ENCODE data around the gene KIDINS220. TPM values are rescaled to one million over a fixed set of nuclear protein-coding genes. Genes with fewer than 3 reads are reported as not detected.

Gene KIDINS220
- total and polyA plus RNA-seq, 9 donors = 39.9 to 70.0 (median 53.5) TPM

GRCh38 chr2:8839189-8839965, 2.0 kb upstream of the KIDINS220 start:
- H3K4me1 ChIP-seq (ENCODE audit: control insufficient read depth, insufficient read depth, low read length) = peaks cover 14% of the 10 kb centered on the region
- WGBS (ENCODE audit: insufficient coverage) = 89% methylated on average over 2 of the region's 5 CpGs
- no peak for DNase-seq
- no peak overlapping the region for H3K27ac ChIP-seq (ENCODE audit: low read length)
- no peaks in the 10 kb centered on the region for H3K9me3 ChIP-seq (replicated peaks; ENCODE audit: control insufficient read depth, low read depth, low read length)
- no peaks in the 10 kb centered on the region for H3K36me3 ChIP-seq (ENCODE audit: control insufficient read depth, insufficient read depth, low read length)
- no peak overlapping the region for H3K4me3 ChIP-seq (ENCODE audit: low read length)
- no peaks in the 10 kb centered on the region for H3K27me3 ChIP-seq (ENCODE audit: control insufficient read depth, insufficient read depth, low read length)

GRCh38 chr2:8837795-8838140, 355 bp upstream of the KIDINS220 start:
- DNase-seq = no peak
- Histone ChIP-seq H3K36me3 (ENCODE audit: control insufficient read depth, insufficient read depth, low read length) (no peaks in the 10 kb centered on the region), H3K4me1 (ENCODE audit: control insufficient read depth, insufficient read depth, low read length) (peaks cover 14% of the 10 kb centered on the region), H3K9me3 (replicated peaks; ENCODE audit: control insufficient read depth, low read depth, low read length) (no peaks in the 10 kb centered on the region), H3K4me3 (ENCODE audit: low read length) (peak overlapping the region; percentile 14), H3K27me3 (ENCODE audit: control insufficient read depth, insufficient read depth, low read length) (no peaks in the 10 kb centered on the region), H3K27ac (ENCODE audit: low read length) (no peak overlapping the region)
- 83% methylated on average over 11 of the region's 11 CpGs for WGBS (ENCODE audit: insufficient coverage)

GRCh38 chr2:8835279-8835678, 2.1 kb downstream of the KIDINS220 start:
- no peaks in the 10 kb centered on the region for H3K9me3 ChIP-seq (replicated peaks; ENCODE audit: control insufficient read depth, low read depth, low read length)
- no peaks in the 10 kb centered on the region for H3K36me3 ChIP-seq (ENCODE audit: control insufficient read depth, insufficient read depth, low read length)
- DNase-seq = no peak
- H3K4me1 ChIP-seq (ENCODE audit: control insufficient read depth, insufficient read depth, low read length) = peaks cover 14% of the 10 kb centered on the region
- no peak overlapping the region for H3K4me3 ChIP-seq (ENCODE audit: low read length)
- H3K27ac ChIP-seq (ENCODE audit: low read length) = no peak overlapping the region
- no peaks in the 10 kb centered on the region for H3K27me3 ChIP-seq (ENCODE audit: control insufficient read depth, insufficient read depth, low read length)

- WGBS (ENCODE audit: insufficient coverage) = 88% methylated on average over 7 of the region's 7 CpGs
- peaks cover 14% of the 10 kb centered on the region for H3K4me1 ChIP-seq (ENCODE audit: control insufficient read depth, insufficient read depth, low read length)
- DNase-seq = no peak
- no peak overlapping the region for H3K4me3 ChIP-seq (ENCODE audit: low read length)
- no peak overlapping the region for H3K27ac ChIP-seq (ENCODE audit: low read length)
- no peaks in the 10 kb centered on the region for H3K9me3 ChIP-seq (replicated peaks; ENCODE audit: control insufficient read depth, low read depth, low read length)
- H3K36me3 ChIP-seq (ENCODE audit: control insufficient read depth, insufficient read depth, low read length) = peaks cover 1% of the 10 kb centered on the region
- no peaks in the 10 kb centered on the region for H3K27me3 ChIP-seq (ENCODE audit: control insufficient read depth, insufficient read depth, low read length)
Measured at GRCh38 chr2:8833853-8834252, 3.6 kb downstream of the KIDINS220 start.

- Histone ChIP-seq H3K36me3 (ENCODE audit: control insufficient read depth, insufficient read depth, low read length) (peaks cover 7% of the 10 kb centered on the region), H3K27ac (ENCODE audit: low read length) (no peak overlapping the region), H3K9me3 (replicated peaks; ENCODE audit: control insufficient read depth, low read depth, low read length) (no peaks in the 10 kb centered on the region), H3K4me3 (ENCODE audit: low read length) (no peak overlapping the region), H3K27me3 (ENCODE audit: control insufficient read depth, insufficient read depth, low read length) (no peaks in the 10 kb centered on the region), H3K4me1 (ENCODE audit: control insufficient read depth, insufficient read depth, low read length) (peaks cover 11% of the 10 kb centered on the region)
- no CpG with 5 or more reads among the region's 2 CpGs for WGBS (ENCODE audit: insufficient coverage)
- no peak for DNase-seq
Measured at GRCh38 chr2:8831516-8831915, 5.9 kb downstream of the KIDINS220 start.

GRCh38 chr2:8827729-8828128, 9.7 kb downstream of the KIDINS220 start:
- WGBS (ENCODE audit: insufficient coverage) = 92% methylated on average over 2 of the region's 2 CpGs
- Histone ChIP-seq H3K9me3 (replicated peaks; ENCODE audit: control insufficient read depth, low read depth, low read length) (no peaks in the 10 kb centered on the region), H3K4me1 (ENCODE audit: control insufficient read depth, insufficient read depth, low read length) (no peaks in the 10 kb centered on the region), H3K36me3 (ENCODE audit: control insufficient read depth, insufficient read depth, low read length) (peaks cover 17% of the 10 kb centered on the region), H3K27ac (ENCODE audit: low read length) (no peak overlapping the region), H3K4me3 (ENCODE audit: low read length) (no peak overlapping the region), H3K27me3 (ENCODE audit: control insufficient read depth, insufficient read depth, low read length) (no peaks in the 10 kb centered on the region)
- DNase-seq = no peak

GRCh38 chr2:8822218-8822617, 15.2 kb downstream of the KIDINS220 start:
- Histone ChIP-seq H3K4me3 (ENCODE audit: low read length) (no peak overlapping the region), H3K27ac (ENCODE audit: low read length) (no peak overlapping the region), H3K36me3 (ENCODE audit: control insufficient read depth, insufficient read depth, low read length) (peaks cover 13% of the 10 kb centered on the region), H3K27me3 (ENCODE audit: control insufficient read depth, insufficient read depth, low read length) (no peaks in the 10 kb centered on the region), H3K4me1 (ENCODE audit: control insufficient read depth, insufficient read depth, low read length) (peaks cover 3% of the 10 kb centered on the region), H3K9me3 (replicated peaks; ENCODE audit: control insufficient read depth, low read depth, low read length) (no peaks in the 10 kb centered on the region)
- no peak for DNase-seq
- no CpG with 5 or more reads among the region's 4 CpGs for WGBS (ENCODE audit: insufficient coverage)

- DNase-seq = peak; percentile 28
- Histone ChIP-seq H3K4me3 (ENCODE audit: low read length) (no peak overlapping the region), H3K4me1 (ENCODE audit: control insufficient read depth, insufficient read depth, low read length) (peaks cover 3% of the 10 kb centered on the region), H3K9me3 (replicated peaks; ENCODE audit: control insufficient read depth, low read depth, low read length) (no peaks in the 10 kb centered on the region), H3K27me3 (ENCODE audit: control insufficient read depth, insufficient read depth, low read length) (no peaks in the 10 kb centered on the region), H3K27ac (ENCODE audit: low read length) (peak overlapping the region; percentile 31), H3K36me3 (ENCODE audit: control insufficient read depth, insufficient read depth, low read length) (peaks cover 13% of the 10 kb centered on the region)
- 63% methylated on average over 4 of the region's 8 CpGs for WGBS (ENCODE audit: insufficient coverage)
Measured at GRCh38 chr2:8821276-8822217, 15.9 kb downstream of the KIDINS220 start.

GRCh38 chr2:8819948-8820347, 17.5 kb downstream of the KIDINS220 start:
- Histone ChIP-seq H3K4me1 (ENCODE audit: control insufficient read depth, insufficient read depth, low read length) (peaks cover 3% of the 10 kb centered on the region), H3K9me3 (replicated peaks; ENCODE audit: control insufficient read depth, low read depth, low read length) (no peaks in the 10 kb centered on the region), H3K4me3 (ENCODE audit: low read length) (no peak overlapping the region), H3K36me3 (ENCODE audit: control insufficient read depth, insufficient read depth, low read length) (peaks cover 13% of the 10 kb centered on the region), H3K27me3 (ENCODE audit: control insufficient read depth, insufficient read depth, low read length) (no peaks in the 10 kb centered on the region), H3K27ac (ENCODE audit: low read length) (peak overlapping the region; percentile 31)
- WGBS (ENCODE audit: insufficient coverage) = 89% methylated on average over 6 of the region's 8 CpGs
- no peak for DNase-seq

GRCh38 chr2:8819194-8819593, 18.2 kb downstream of the KIDINS220 start:
- Histone ChIP-seq H3K36me3 (ENCODE audit: control insufficient read depth, insufficient read depth, low read length) (peaks cover 6% of the 10 kb centered on the region), H3K27me3 (ENCODE audit: control insufficient read depth, insufficient read depth, low read length) (no peaks in the 10 kb centered on the region), H3K4me3 (ENCODE audit: low read length) (no peak overlapping the region), H3K9me3 (replicated peaks; ENCODE audit: control insufficient read depth, low read depth, low read length) (no peaks in the 10 kb centered on the region), H3K4me1 (ENCODE audit: control insufficient read depth, insufficient read depth, low read length) (peaks cover 3% of the 10 kb centered on the region), H3K27ac (ENCODE audit: low read length) (no peak overlapping the region)
- WGBS (ENCODE audit: insufficient coverage) = 94% methylated on average over 4 of the region's 5 CpGs
- no peak for DNase-seq
